SK-N-MC (cell line): ENCODE data around the gene RBMX.
"Not testable (repeated sequence)": the region's sequence is repeated elsewhere in the genome, so short reads cannot be mapped to it uniquely, and the experiment has no call there.

Experiments used
- EZH2 ChIP-seq: fragments of 200-600 bp; sonication (generic); IDR thresholded peaks from one replicate; pipeline ENCODE4 v1.6.1; 2017; ENCODE audit warnings: antibody characterized with exemption
- POLR2AphosphoS5 ChIP-seq: IDR thresholded peaks from 2 replicates; pipeline ENCODE4 v1.6.1; 2012; ENCODE audit warnings: mild to moderate bottlenecking, low read depth, low read length, borderline replicate concordance

DNA sequence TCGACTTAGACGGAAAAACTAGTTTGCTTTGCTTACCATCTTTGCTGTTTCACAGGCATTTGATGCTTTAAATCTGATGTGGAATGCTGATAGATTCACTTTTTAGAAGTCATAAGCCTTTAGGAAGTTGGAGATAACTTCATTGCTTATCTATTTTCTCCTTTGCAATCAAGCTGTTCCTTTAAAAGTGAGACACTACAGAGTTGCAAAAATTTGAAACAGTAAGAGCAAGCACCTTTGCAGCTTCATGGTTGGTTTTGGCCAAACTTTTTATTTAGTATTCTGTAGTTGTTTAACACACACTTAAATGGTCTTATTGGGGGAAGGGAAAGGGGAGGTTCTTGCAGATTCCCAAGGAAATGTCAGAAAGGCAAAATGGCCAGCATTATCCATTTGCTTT is 7.3 kb downstream of the RBMX start:
- not testable (repeated sequence) for TF ChIP-seq POLR2AphosphoS5, EZH2
